CD4-positive, alpha-beta T cell treated with Interleukin-6 at 100 ng/mL for 8 hours (primary cell): Measurements from ENCODE around the gene AKNA.

Experiments used
- DNase-seq: peaks from one replicate; pipeline ENCODE4 v3.0.0-alpha.2; 2020; ENCODE audit warnings: mixed read lengths, low spot score

Gene AKNA

GRCh38 chr9:114362394-114362793 is 25.4 kb downstream of the AKNA start:
- no peak for DNase-seq

GRCh38 chr9:114361542-114361941 is 26.2 kb downstream of the AKNA start:
- DNase-seq = no peak

- DNase-seq = no peak
Measured at GRCh38 chr9:114359801-114360200, 28.0 kb downstream of the AKNA start.

GRCh38 chr9:114357911-114358328 is 29.9 kb downstream of the AKNA start:
- DNase-seq = no peak

GRCh38 chr9:114357360-114357759 is 30.4 kb downstream of the AKNA start:
- DNase-seq = no peak

GRCh38 chr9:114356792-114357191 is 31.0 kb downstream of the AKNA start:
- no peak for DNase-seq

- no peak for DNase-seq
Measured at GRCh38 chr9:114355821-114356220, 32.0 kb downstream of the AKNA start.

GRCh38 chr9:114351932-114352331 is 35.9 kb downstream of the AKNA start:
- no peak for DNase-seq

- no peak for DNase-seq
Measured at GRCh38 chr9:114350636-114351401, 37.0 kb downstream of the AKNA start.

DNA sequence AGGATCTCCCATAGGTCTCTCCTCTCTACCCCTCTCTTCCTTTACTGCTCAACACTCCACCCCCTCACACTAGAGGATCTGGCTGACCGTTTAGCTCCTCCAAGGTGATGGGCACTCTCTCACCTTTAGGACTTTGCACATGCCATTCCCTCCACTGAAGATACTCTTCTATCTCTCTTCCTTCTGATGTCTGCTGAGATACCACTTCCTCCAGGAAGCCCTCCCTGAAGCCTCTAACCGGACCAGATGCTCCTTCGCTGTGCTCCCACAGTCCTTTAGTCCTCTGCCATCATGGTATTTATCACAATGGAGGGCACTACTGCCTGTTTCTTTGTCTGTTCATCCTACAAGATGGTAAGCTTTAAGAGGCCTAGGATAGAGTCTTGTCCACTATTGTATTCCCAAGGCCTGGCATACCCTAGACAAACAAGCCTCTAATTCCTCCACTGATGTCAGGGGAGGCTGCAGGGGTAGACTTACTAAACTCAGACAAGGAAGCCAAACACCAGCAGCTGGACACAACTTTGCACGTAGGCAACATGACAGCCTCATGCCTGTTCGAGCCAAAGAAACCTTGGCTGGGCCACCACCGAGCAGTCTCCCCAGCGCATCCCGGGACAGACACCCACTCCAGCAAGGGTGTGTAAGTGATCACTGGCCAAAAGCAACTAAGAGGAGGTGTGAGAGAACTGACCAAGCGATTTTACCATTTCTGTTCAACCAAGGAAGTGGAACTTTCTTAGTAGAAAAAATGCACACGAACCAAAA is 37.9 kb downstream of the AKNA start:
- no peak for DNase-seq

DNA sequence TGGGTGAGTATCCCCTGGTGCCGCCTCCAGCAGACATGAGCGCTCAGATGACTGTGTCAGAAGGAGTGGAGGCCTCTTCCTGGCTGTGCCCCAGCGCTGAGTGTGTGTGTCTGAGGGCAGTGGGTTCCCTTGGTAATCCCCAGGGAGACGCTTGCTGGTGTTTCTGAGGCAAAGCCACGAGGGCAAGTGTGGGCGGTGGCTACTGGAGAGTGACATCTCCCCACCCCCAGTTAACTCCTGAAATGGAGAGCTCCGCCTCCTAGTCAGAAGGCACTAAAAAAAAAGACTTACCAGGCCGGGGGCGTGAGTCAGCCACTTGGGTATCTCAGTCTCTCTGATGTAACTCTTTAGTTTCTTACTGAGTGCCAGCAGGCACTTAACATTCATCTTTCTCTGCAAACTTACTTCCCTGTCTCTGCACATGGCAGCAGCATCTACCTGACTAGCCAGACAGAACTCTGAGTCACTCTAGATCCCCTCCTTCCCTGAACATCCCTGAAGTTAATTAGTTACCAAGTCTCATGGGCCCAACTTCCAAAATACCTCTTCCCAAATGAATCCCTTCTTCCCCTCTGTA is 38.8 kb downstream of the AKNA start:
- DNase-seq = peak; percentile 60

- no peak for DNase-seq
Measured at GRCh38 chr9:114348261-114348905, 39.4 kb downstream of the AKNA start.

DNA sequence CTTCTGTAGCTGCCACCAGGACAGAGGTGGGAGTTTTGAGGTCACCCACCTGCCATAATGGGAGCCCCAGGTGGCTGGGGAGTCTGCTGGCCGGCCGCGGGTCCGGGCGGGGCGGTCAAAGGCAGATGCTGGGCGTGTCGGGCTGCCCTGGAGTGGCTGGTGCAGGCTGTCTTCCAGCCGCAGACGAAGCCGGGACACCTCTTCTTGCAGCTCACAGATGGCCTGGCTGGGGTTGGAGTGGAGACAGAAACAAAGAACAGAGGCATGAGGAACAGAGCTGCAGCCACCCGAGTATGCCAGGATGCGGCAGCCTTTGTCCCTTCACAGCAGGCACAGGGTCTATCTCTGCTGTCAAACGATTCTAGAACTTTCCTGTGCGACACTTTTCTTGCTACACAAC is 40.1 kb downstream of the AKNA start:
- no peak for DNase-seq

DNA sequence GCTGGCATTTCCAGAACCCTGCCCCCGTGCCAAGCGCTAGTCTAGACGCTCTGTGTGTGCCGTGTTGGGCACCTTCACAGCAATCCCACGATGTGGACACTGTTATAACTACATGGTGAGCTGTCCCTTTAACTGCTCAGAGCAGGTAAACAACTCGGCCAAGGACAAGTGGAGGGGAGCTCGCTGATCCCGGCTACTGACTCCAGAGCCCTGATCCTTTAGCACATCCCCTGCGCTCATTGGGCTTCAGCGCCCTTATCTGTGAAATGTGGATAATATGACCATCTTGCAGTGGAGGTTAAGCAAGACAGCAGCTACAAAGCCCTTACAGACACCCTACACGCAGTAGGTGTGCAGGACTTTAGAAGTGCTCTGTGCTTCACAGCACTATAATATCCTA is 41.6 kb downstream of the AKNA start:
- no peak for DNase-seq

DNA sequence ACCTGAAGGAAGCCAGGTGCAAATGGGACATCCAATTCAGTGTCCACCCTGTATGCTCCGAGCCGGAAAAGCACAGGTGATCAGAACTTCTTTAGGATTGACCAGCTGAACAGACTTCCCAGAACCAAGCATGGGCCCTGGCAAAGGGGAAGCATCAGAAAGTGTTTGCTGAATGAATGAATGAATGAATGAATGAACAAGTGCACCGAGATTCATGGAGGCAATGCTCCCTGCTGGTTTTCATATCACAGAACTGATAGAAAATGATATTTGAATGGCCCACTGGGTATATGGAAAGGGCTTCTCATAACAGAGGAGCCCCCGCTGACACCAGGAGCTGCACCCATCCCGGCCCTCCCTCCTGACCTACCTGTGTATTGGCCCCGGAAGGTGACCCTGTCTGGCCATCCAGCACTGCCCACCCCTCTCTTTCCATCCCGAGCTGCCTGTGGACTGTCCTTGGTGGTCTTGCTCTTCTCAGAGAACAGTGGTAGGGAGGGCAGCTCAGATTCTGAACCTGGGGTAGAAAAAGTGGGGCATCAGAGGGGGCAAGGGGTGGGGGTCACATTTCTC is 42.2 kb downstream of the AKNA start:
- no peak for DNase-seq

DNA sequence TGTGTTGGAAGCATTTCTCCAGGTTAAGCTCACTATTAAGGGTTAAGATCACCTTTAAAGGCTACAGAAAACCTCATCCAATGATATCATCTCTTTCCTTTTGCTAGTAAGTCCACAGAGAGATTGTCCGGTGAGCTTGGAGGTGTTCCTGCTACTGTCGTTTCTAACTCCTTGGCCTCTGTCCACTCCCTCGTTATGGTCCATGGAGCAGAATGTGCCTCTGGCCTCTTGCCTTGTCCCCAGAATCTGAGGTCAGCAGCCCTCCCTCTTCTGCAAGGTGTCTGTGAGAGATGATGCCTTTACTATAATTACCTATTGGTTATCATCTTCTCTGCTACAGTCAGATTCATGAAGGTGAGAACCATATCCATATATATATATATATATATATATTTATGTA is 43.1 kb downstream of the AKNA start:
- DNase-seq = no peak

GRCh38 chr9:114344188-114344566 is 43.6 kb downstream of the AKNA start:
- DNase-seq = no peak

DNA sequence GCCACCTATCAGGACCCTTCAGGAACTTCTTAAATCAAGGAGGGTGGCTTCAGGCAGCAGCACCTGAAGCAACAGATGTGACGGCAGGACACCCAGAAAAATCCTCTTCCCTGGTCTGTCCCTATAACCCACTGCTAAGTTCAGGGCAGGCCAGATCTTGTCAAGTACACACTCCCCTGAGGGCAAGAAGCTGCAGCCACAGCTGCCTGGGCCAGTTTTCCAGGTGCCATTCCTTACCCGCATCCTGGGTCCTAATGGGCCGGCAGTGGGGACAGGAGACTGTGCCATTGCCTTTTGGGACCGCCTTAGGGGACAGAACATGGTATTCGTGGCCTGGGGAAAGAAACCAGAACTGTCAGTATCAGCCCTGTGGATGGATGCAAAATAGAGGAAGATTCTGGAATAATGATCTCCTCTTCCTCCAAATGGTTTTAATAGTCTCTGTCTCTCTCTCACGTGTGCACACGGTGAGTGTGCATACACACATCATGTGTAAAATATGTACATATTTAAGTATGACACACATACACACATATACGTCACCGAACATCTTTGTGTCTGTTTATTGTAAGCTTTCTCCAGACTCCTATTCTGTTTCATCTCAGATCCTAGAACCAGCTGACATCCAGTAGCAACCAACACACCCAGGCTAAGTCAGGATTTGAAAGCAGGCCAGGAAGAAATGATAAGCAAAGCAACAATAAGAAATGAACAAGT is 44.2 kb downstream of the AKNA start:
- no peak for DNase-seq

- no peak for DNase-seq
Measured at GRCh38 chr9:114342755-114343440, 44.9 kb downstream of the AKNA start.

GRCh38 chr9:114341991-114342390 is 45.8 kb downstream of the AKNA start:
- DNase-seq = no peak
